A673 (cell line): Measurements from ENCODE around the gene TST. TPM values are rescaled to one million over a fixed set of nuclear protein-coding genes. Genes with fewer than 3 reads are reported as not detected.

Experiments used
- BruUV-seq: library from RNA; stranded (reverse); fragments of 400-500 nt; replicated peaks from 2 replicates; lab custom pipeline; 2021; lab: Mats Ljungman, UMichigan
- CTCF ChIA-PET: fragments of 300-600 bp; sonication (Branson Sonifier 250); formaldehyde crosslinking; loops from one replicate; lab custom pipeline; 2022; ENCODE audit warnings: antibody characterized with exemption; lab: Charles Lee
- POLR2A ChIA-PET: fragments of 300-600 bp; sonication (Branson Sonifier 250); formaldehyde crosslinking; loops from one replicate; lab custom pipeline; 2022; ENCODE audit warnings: antibody characterized with exemption; ENCODE audit not compliant: low non-redundant PET; lab: Charles Lee
- DNase-seq: peaks from one replicate; pipeline ENCODE4 v3.0.0-alpha.2; 2015; ENCODE audit warnings: low spot score
- H3K27ac ChIP-seq: fragments of 200-600 bp; sonication (generic); 2 replicates; pipeline ENCODE4 v1.5.1; 2016; ENCODE audit warnings: mixed run types, low read depth, mild to moderate bottlenecking, mixed read lengths, antibody characterized with exemption, low read length; ENCODE audit not compliant: poor library complexity, severe bottlenecking
- H3K27me3 ChIP-seq: fragments of 200-600 bp; sonication (generic); replicated peaks from 2 replicates; pipeline ENCODE4 v1.6.1; 2017; ENCODE audit warnings: mixed run types, low read depth, mild to moderate bottlenecking, mixed read lengths, antibody characterized with exemption, low read length; ENCODE audit not compliant: insufficient read depth, poor library complexity
- H3K36me3 ChIP-seq: fragments of 200-600 bp; sonication (generic); 2 replicates; pipeline ENCODE4 v1.6.1; 2016; ENCODE audit warnings: mixed run types, mild to moderate bottlenecking, mixed read lengths, antibody characterized with exemption, low read length; ENCODE audit not compliant: insufficient read depth, poor library complexity, severe bottlenecking
- H3K4me1 ChIP-seq: fragments of 200-600 bp; sonication (generic); 2 replicates; pipeline ENCODE4 v1.6.1; 2017; ENCODE audit warnings: mixed run types, mild to moderate bottlenecking, mixed read lengths, antibody characterized with exemption, low read length; ENCODE audit not compliant: insufficient read depth, poor library complexity, severe bottlenecking
- H3K4me3 ChIP-seq: fragments of 200-600 bp; sonication (generic); 2 replicates; pipeline ENCODE4 v1.5.1; 2016; ENCODE audit warnings: low read depth, mixed run types, mild to moderate bottlenecking, mixed read lengths, low read length; ENCODE audit not compliant: poor library complexity, severe bottlenecking
- H3K9me3 ChIP-seq: fragments of 200-600 bp; sonication (generic); 2 replicates; pipeline ENCODE4 v1.6.1; 2016; ENCODE audit warnings: mixed run types, low read depth, mild to moderate bottlenecking, mixed read lengths, antibody characterized with exemption, low read length; ENCODE audit not compliant: poor library complexity, severe bottlenecking
- EZH2 ChIP-seq: fragments of 200-600 bp; sonication (generic); IDR thresholded peaks from 2 replicates; pipeline ENCODE4 v1.6.1; 2017; ENCODE audit warnings: borderline replicate concordance, low read depth, mild to moderate bottlenecking, mixed read lengths, antibody characterized with exemption, low read length; ENCODE audit not compliant: poor library complexity, severe bottlenecking
- intact Hi-C: fragments of 100-400 bp; cut with micrococcal nuclease; formaldehyde crosslinking; loops from one replicate; pipeline ENCODE4 v1.10.0; 2022; ENCODE audit not compliant: unreplicated experiment
- total RNA-seq: library from RNA; stranded (reverse); gene quantifications from 2 replicates; pipeline ENCODE4 v1.2.3, GENCODE V29; 2021
- TF ChIP-seq, protein P1 (sequence below): fragments of 300-800, 200-600 bp; sonication (generic); conservative IDR thresholded peaks from 2 replicates; pipeline ENCODE4 v1.5.1; 2017; ENCODE audit warnings: low read depth, mild to moderate bottlenecking, antibody characterized with exemption, low read length, moderate library complexity, mixed read lengths

The TST gene
- total RNA-seq, 1 experiment from 2014 or later: 31.3 TPM

DNA sequence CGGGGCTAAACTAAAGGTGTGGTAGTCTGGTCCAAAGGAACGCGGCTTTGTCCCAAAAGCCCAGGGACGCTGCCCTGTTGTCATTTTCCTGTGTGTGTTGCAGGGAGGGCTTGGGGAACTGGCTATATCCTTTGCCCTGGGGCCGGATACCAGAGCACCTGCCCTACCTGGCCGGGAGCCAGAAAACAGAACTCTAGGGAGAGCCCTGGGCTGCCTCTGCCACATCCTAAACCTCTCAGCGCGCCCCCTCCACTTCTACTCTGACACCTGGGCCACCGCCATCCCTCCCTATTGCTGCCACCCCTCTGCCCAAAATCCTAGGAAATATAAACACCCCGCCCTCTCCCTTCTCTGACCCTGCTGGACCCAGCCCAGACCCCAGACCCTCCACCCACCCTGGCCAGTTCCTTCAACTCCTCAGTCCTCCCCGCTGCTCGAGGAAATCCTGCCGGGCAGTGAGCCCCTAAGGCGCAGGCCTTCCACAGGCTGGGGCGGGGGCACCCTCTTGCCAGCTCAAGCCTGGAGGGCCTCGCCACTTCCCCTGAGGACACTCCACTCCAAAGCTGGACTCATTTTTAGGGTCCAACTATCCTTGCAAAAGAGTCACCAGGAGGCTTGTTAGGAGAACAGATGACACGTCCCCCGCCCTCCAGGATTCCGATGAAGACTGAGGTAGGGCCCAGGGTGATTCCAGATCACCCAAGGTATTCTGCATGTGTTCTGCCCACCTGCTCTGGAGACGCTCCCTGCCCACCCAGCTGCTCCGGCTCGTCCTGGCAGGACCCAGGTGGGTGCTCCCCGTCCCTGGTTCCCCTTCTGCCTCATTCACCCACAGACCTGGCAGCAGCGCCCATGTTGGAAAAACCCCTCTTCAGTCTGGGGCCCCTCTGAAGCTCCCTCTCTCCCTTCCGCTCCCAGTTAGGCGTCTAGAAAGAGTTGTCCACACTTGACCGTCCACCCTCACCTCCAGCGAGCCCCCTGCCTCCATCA lies 44.5 kb upstream of the TST start:
- Histone ChIP-seq H3K4me1 (no peaks in the 10 kb centered on the region), H3K4me3 (no peak overlapping the region), H3K27me3 (peaks cover 5% of the 10 kb centered on the region), H3K36me3 (no peaks in the 10 kb centered on the region), H3K9me3 (no peaks in the 10 kb centered on the region), H3K27ac (no peak overlapping the region)
- DNase-seq: no peak
- ChIA-PET CTCF (no interaction called here), POLR2A (no interaction called here)
- intact Hi-C loops: no loop called here
- no TSS peak for BruUV-seq
- TF ChIP-seq, protein P1, sequence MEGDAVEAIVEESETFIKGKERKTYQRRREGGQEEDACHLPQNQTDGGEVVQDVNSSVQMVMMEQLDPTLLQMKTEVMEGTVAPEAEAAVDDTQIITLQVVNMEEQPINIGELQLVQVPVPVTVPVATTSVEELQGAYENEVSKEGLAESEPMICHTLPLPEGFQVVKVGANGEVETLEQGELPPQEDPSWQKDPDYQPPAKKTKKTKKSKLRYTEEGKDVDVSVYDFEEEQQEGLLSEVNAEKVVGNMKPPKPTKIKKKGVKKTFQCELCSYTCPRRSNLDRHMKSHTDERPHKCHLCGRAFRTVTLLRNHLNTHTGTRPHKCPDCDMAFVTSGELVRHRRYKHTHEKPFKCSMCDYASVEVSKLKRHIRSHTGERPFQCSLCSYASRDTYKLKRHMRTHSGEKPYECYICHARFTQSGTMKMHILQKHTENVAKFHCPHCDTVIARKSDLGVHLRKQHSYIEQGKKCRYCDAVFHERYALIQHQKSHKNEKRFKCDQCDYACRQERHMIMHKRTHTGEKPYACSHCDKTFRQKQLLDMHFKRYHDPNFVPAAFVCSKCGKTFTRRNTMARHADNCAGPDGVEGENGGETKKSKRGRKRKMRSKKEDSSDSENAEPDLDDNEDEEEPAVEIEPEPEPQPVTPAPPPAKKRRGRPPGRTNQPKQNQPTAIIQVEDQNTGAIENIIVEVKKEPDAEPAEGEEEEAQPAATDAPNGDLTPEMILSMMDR: no peak
- no peak for TF ChIP-seq EZH2

DNA sequence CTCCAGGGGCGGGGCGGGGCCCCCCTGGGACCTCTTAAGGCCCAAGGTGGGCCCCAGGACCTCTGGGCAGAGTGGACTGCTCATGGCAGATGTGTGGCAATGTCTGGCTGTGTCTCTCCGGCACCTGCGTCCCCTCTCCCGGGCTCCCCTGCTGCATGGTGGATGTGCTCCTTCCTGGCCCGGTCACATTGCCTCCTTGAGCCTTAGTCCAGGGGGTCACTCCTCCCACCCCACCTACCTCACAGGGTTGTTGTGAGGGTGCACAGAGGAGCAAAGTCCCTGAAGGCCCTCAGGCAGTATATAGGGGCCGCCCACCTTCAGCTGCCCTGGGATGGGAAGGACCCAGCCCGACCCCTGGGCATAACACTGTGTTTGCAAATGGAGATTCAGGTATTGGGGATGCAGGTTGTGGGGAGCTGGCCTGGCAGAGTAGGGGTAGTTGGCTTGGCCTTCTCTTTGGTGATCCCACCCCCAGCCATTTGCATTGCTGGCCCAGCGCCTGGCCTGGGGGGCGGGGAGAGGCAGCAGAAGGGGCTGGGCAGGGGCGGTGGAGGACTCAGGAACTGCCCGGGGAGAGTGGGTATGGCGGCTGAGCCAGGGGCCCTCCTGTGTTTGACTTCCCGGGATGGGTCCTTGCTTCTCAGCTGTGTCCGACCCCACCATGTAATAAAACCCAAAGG lies 43.6 kb upstream of the TST start:
- H3K9me3 ChIP-seq: no peaks in the 10 kb centered on the region
- POLR2A ChIA-PET: no interaction called here
- CTCF ChIA-PET: interaction anchor here (0.7 kb wide), 1 partner anchor 106 kb away, joined by 8 read pairs; no protein-coding TSS in a partner anchor
- H3K27ac ChIP-seq: no peak overlapping the region
- H3K4me3 ChIP-seq: no peak overlapping the region
- no peaks in the 10 kb centered on the region for H3K4me1 ChIP-seq
- BruUV-seq: TSS peak; percentile 27
- H3K27me3 ChIP-seq: no peaks in the 10 kb centered on the region
- DNase-seq: no peak
- no peak for TF ChIP-seq EZH2
- TF ChIP-seq, protein P1: no peak
- intact Hi-C loops: no loop called here
- no peaks in the 10 kb centered on the region for H3K36me3 ChIP-seq

DNA sequence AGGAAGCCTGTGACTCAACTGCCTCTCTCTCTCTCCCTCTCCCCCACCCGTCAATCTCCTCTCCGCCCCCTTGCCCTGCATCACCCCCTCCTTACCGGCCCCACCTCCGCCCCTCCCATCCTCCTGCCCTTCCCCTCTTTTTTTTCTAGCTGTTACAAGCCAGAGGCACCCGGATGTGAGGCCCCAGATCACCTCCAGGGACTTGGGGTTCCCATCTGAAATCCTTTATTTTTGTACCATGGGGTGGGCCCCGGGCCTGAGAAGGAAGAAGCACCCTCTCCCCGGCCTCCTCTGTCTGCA lies 43.1 kb upstream of the TST start:
- no peaks in the 10 kb centered on the region for H3K27me3 ChIP-seq
- intact Hi-C loops: no loop called here
- TF ChIP-seq, protein P1: no peak
- TF ChIP-seq EZH2: no peak
- ChIA-PET POLR2A (interaction anchor here (0.6 kb wide), 1 partner anchor 533 kb away, joined by 4 read pairs; no protein-coding TSS in a partner anchor), CTCF (interaction anchor here (0.7 kb wide), 1 partner anchor 106 kb away, joined by 8 read pairs; no protein-coding TSS in a partner anchor)
- BruUV-seq: no TSS peak
- H3K27ac ChIP-seq: no peak overlapping the region
- no peak overlapping the region for H3K4me3 ChIP-seq
- H3K4me1 ChIP-seq: no peaks in the 10 kb centered on the region
- H3K9me3 ChIP-seq: no peaks in the 10 kb centered on the region
- peaks cover 5% of the 10 kb centered on the region for H3K36me3 ChIP-seq
- no peak for DNase-seq
